HG03521 (cell line): ENCODE measurements around the gene FAM184A.
"Not testable (repeated sequence)": the region's sequence is repeated elsewhere in the genome, so short reads cannot be mapped to it uniquely, and the experiment has no call there.

Source experiments
- ATAC-seq: cut with Tn5 transposase; IDR thresholded peaks from one replicate; pipeline ENCODE4 v1.9.1; 2021; ENCODE audit warnings: mild to moderate bottlenecking, moderate library complexity; ENCODE audit not compliant: unreplicated experiment

Gene FAM184A

GRCh38 chr6:119020597-119021561, 57.6 kb downstream of the FAM184A start:
- ATAC-seq, result no peak

- not testable (repeated sequence) for ATAC-seq
Measured at GRCh38 chr6:119015165-119015564, 63.3 kb downstream of the FAM184A start.

GRCh38 chr6:119012521-119012920, 65.9 kb downstream of the FAM184A start:
- ATAC-seq, result no peak

- not testable (repeated sequence) for ATAC-seq
Measured at GRCh38 chr6:119009266-119009665, 69.2 kb downstream of the FAM184A start.

GRCh38 chr6:119006974-119007373, 71.5 kb downstream of the FAM184A start:
- ATAC-seq, result no peak

GRCh38 chr6:119002069-119002468, 76.4 kb downstream of the FAM184A start:
- no peak for ATAC-seq

- no peak for ATAC-seq
Measured at GRCh38 chr6:118999494-119000040, 78.9 kb downstream of the FAM184A start.

- not testable (repeated sequence) for ATAC-seq
Measured at GRCh38 chr6:118997426-118997825, 81.0 kb downstream of the FAM184A start.

GRCh38 chr6:118996289-118996820, 82.1 kb downstream of the FAM184A start:
- ATAC-seq, result no peak

GRCh38 chr6:118993803-118994251, 84.6 kb downstream of the FAM184A start:
- no peak for ATAC-seq

GRCh38 chr6:118993358-118993757, 85.1 kb downstream of the FAM184A start:
- ATAC-seq, result no peak

- ATAC-seq, result no peak
Measured at GRCh38 chr6:118992186-118992795, 86.2 kb downstream of the FAM184A start.

GRCh38 chr6:118986312-118986711, 92.2 kb downstream of the FAM184A start:
- ATAC-seq, result no peak

- no peak for ATAC-seq
Measured at GRCh38 chr6:118985123-118985830, 93.2 kb downstream of the FAM184A start.

GRCh38 chr6:118984342-118984741, 94.1 kb downstream of the FAM184A start:
- no peak for ATAC-seq

GRCh38 chr6:118982575-118982911, 95.9 kb downstream of the FAM184A start:
- no peak for ATAC-seq

- ATAC-seq, result no peak
Measured at GRCh38 chr6:118981884-118982574, 96.4 kb downstream of the FAM184A start.

- ATAC-seq, result no peak
Measured at GRCh38 chr6:118980063-118980462, 98.4 kb downstream of the FAM184A start.

- no peak for ATAC-seq
Measured at GRCh38 chr6:118974790-118975189, 103.7 kb downstream of the FAM184A start.

- ATAC-seq, result no peak
Measured at GRCh38 chr6:118971682-118972081, 106.8 kb downstream of the FAM184A start.
